HepG2 (cell line): ENCODE measurements around the gene ARL5C. TPM values are rescaled to one million over a fixed set of nuclear protein-coding genes. Genes with fewer than 3 reads are reported as not detected.

Source experiments
- KAT2B ChIP-seq: fragments of 150-350 bp; IDR thresholded peaks from 2 replicates; pipeline ENCODE4 v1.6.1; 2014; ENCODE audit warnings: low read depth, low read length, borderline replicate concordance
- KDM5B ChIP-seq: sonication (generic); formaldehyde crosslinking; IDR thresholded peaks from 2 replicates; pipeline ENCODE4 v1.4.0; 2020; ENCODE audit warnings: missing genetic modification reagents, mild to moderate bottlenecking, borderline replicate concordance
- KLF12 ChIP-seq: sonication (generic); formaldehyde crosslinking; IDR thresholded peaks from 2 replicates; pipeline ENCODE4 v1.4.0; 2020; ENCODE audit warnings: missing genetic modification reagents, borderline replicate concordance
- NR2F6 ChIP-seq, 2 experiments: IDR thresholded peaks; 2 replicates each; pipeline ENCODE4 v1.6.1; 2016; ENCODE audit warnings: antibody characterized with exemption in 1 of 2, mild to moderate bottlenecking in 1 of 2
- RFX3 ChIP-seq: IDR thresholded peaks from 2 replicates; pipeline ENCODE4 v1.6.1; 2016; ENCODE audit warnings: missing biosample characterization, missing genetic modification reagents
- SP1 ChIP-seq, 2 experiments: fragments of 450-650 bp in 1 of 2; sonication (generic) in 1 of 2; formaldehyde crosslinking in 1 of 2; IDR thresholded peaks; 2 replicates each; pipeline versions ENCODE4 v1.4.0 to v1.6.1; 2016 to 2020; ENCODE audit warnings: missing genetic modification reagents in 1 of 2
- polyA plus RNA-seq, 8 experiments: library from polyadenylated mRNA; depleted of rRNA in 3 of 8; stranded (reverse) in 7 of 8; unstranded in 1 of 8; fragments of >200 nt; fragmentation: Illumina TruSeq in 4 of 8; extraction: Trizol in 4 of 8; gene quantifications; 2 replicates each; pipeline versions ENCODE4 v1.2.1 to v1.2.3, GENCODE V29; 2011 to 2016; ENCODE audit warnings: low read depth in 4 of 8, missing spikeins in 1 of 8, mixed read lengths in 1 of 8; ENCODE audit not compliant: insufficient read depth in 1 of 8
- total RNA-seq, 5 experiments: library from RNA; depleted of rRNA; stranded (reverse); fragments of >200 nt; fragmentation: Illumina TruSeq; extraction: Trizol; gene quantifications; 2 replicates each; pipeline ENCODE4 v1.2.3, GENCODE V29; 2016; ENCODE audit warnings: low read depth in 1 of 5
- TF ChIP-seq, protein P1 (sequence below): sonication (generic); formaldehyde crosslinking; IDR thresholded peaks from 2 replicates; pipeline ENCODE4 v1.8.1; 2023; ENCODE audit warnings: missing genetic modification reagents, mild to moderate bottlenecking, borderline replicate concordance
- TF ChIP-seq, protein P2 (sequence below): sonication (generic); formaldehyde crosslinking; IDR thresholded peaks from 2 replicates; pipeline ENCODE4 v1.5.1; 2020; ENCODE audit warnings: missing genetic modification reagents, mild to moderate bottlenecking, borderline replicate concordance
- TF ChIP-seq, protein P3 (sequence below): sonication (generic); formaldehyde crosslinking; IDR thresholded peaks from 2 replicates; pipeline ENCODE4 v1.5.0; 2020; ENCODE audit warnings: missing genetic modification reagents, mild to moderate bottlenecking, borderline replicate concordance
- TF ChIP-seq, protein P4 (sequence below): sonication (generic); formaldehyde crosslinking; IDR thresholded peaks from 2 replicates; pipeline ENCODE4 v1.4.0; 2020; ENCODE audit warnings: missing genetic modification reagents, borderline replicate concordance

ARL5C gene
- total and polyA plus RNA-seq, 2 of the 13 experiments (the other 11 are each of a cell fraction or from before 2014, with no cell fraction given), result not detected

DNA sequence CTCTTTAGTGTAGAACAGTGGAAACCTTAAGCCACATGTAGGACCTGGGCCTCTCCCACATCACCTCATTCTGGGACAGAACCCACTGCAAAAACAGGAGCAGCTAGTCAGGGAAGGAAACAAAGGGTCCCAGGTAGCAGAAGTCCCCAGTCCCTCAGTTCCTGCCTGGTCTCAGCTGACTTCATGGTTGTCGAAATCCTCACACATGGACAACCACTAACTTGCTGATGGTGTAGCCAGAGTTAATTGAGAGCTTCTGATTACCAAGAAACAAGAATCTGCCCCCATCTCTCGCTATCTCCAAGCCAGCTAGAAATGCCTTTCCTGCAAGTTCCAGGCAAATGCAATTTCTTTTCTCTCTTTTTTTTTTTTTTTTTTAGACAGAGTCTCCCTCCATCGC lies 3.6 kb upstream of the ARL5C start (continued):
- TF ChIP-seq, protein P1, sequence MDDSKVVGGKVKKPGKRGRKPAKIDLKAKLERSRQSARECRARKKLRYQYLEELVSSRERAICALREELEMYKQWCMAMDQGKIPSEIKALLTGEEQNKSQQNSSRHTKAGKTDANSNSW (CRISPR knock-in tag), result no peak
- TF ChIP-seq, protein P2, sequence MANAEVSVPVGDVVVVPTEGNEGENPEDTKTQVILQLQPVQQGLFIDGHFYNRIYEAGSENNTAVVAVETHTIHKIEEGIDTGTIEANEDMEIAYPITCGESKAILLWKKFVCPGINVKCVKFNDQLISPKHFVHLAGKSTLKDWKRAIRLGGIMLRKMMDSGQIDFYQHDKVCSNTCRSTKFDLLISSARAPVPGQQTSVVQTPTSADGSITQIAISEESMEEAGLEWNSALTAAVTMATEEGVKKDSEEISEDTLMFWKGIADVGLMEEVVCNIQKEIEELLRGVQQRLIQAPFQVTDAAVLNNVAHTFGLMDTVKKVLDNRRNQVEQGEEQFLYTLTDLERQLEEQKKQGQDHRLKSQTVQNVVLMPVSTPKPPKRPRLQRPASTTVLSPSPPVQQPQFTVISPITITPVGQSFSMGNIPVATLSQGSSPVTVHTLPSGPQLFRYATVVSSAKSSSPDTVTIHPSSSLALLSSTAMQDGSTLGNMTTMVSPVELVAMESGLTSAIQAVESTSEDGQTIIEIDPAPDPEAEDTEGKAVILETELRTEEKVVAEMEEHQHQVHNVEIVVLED (CRISPR knock-in tag), result no peak
- TF ChIP-seq KDM5B (CRISPR knock-in tag) (no peak), RFX3 (no peak), NR2F6 (IDR thresholded peaks at IDR 0.05) (no peak), NR2F6 (CRISPR knock-in tag; IDR thresholded peaks at IDR 0.05) (no peak), SP1 (IDR thresholded peaks at IDR 0.05) (no peak), SP1 (CRISPR knock-in tag; IDR thresholded peaks at IDR 0.05) (no peak), KAT2B (no peak), KLF12 (CRISPR knock-in tag) (no peak)
- TF ChIP-seq, protein P3, sequence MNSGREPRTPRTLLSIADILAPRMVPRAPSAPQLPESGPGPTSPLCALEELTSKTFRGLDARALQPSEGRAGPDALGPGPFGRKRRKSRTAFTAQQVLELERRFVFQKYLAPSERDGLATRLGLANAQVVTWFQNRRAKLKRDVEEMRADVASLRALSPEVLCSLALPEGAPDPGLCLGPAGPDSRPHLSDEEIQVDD (CRISPR knock-in tag), result no peak
- TF ChIP-seq, protein P4, sequence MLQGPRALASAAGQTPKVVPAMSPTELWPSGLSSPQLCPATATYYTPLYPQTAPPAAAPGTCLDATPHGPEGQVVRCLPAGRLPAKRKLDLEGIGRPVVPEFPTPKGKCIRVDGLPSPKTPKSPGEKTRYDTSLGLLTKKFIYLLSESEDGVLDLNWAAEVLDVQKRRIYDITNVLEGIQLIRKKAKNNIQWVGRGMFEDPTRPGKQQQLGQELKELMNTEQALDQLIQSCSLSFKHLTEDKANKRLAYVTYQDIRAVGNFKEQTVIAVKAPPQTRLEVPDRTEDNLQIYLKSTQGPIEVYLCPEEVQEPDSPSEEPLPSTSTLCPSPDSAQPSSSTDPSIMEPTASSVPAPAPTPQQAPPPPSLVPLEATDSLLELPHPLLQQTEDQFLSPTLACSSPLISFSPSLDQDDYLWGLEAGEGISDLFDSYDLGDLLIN (CRISPR knock-in tag), result no peak
